SK-N-SH (cell line): ENCODE measurements around the gene GALNT17.

Source experiments
- CHD2 ChIP-seq: fragments of 150-350 bp; IDR thresholded peaks from 2 replicates; pipeline ENCODE4 v1.6.1; 2018; ENCODE audit warnings: low read length; ENCODE audit not compliant: partially characterized antibody
- CTCF ChIP-seq: fragments of 200-600 bp; sonication (generic); IDR thresholded peaks from 2 replicates; pipeline ENCODE4 v1.6.1; 2017; ENCODE audit warnings: antibody characterized with exemption, mild to moderate bottlenecking, moderate library complexity
- EP300 ChIP-seq, 2 experiments: IDR thresholded peaks; 2 replicates each; pipeline versions ENCODE4 v1.4.0 to v1.6.1; 2012; ENCODE audit warnings: borderline replicate concordance in 1 of 2, low read depth in 1 of 2, low read length in 1 of 2
- EZH2phosphoT487 ChIP-seq: fragments of 200-600 bp; sonication (generic); IDR thresholded peaks from 2 replicates; pipeline ENCODE4 v1.6.1; 2017; ENCODE audit warnings: low read depth, mixed run types, mild to moderate bottlenecking, antibody characterized with exemption, moderate library complexity, borderline replicate concordance
- GABPA ChIP-seq: IDR thresholded peaks from 2 replicates; pipeline ENCODE4 v1.4.0; 2012; ENCODE audit warnings: low read depth, mild to moderate bottlenecking
- GATA2 ChIP-seq: sonication (generic); formaldehyde crosslinking; IDR thresholded peaks from 2 replicates; pipeline ENCODE4 v1.5.0; 2020; ENCODE audit warnings: mild to moderate bottlenecking, missing genetic modification reagents
- RCOR1 ChIP-seq: fragments of 150-350 bp; IDR thresholded peaks from 2 replicates; pipeline ENCODE4 v1.6.1; 2017; ENCODE audit warnings: antibody characterized with exemption, low read length
- REST ChIP-seq: IDR thresholded peaks from 2 replicates; pipeline ENCODE4 v1.6.1; 2012; ENCODE audit warnings: mild to moderate bottlenecking, low read depth, low read length, moderate library complexity
- TAF1 ChIP-seq: IDR thresholded peaks from 2 replicates; pipeline ENCODE4 v1.6.1; 2012; ENCODE audit warnings: low read depth, mild to moderate bottlenecking, low read length, moderate library complexity, borderline replicate concordance

- TF ChIP-seq RCOR1 = no peak
- no peak for TF ChIP-seq CTCF
- no peak for TF ChIP-seq GABPA
- TF ChIP-seq EP300 (IDR thresholded peaks at IDR 0.05; ENCODE audit: borderline replicate concordance in 1 of 2, low read depth in 1 of 2, low read length in 1 of 2) = no peak
- TF ChIP-seq REST = no peak
- no peak for TF ChIP-seq CHD2
- TF ChIP-seq GATA2 (CRISPR knock-in tag) = no peak
- TF ChIP-seq EZH2phosphoT487 = no peak
- TF ChIP-seq TAF1 = no peak
Measured at GRCh38 chr7:71264005-71264404, 132.1 kb downstream of the GALNT17 start.
